GM19193 (cell line): Measurements from ENCODE around the gene CELF2.

Experiments
- POLR2A ChIP-seq: IDR thresholded peaks from 4 replicates; pipeline ENCODE4 v1.6.1; 2011; ENCODE audit not compliant: insufficient read depth, insufficient read length; ENCODE audit errors: extremely low read depth

The CELF2 gene

GRCh38 chr10:11166550-11166949 lies 148.9 kb downstream of the CELF2 start:
- TF ChIP-seq POLR2A = no peak

- no peak for TF ChIP-seq POLR2A
These were observed 149.7 kb downstream of the CELF2 start for GRCh38 chr10:11167233-11167966.

DNA sequence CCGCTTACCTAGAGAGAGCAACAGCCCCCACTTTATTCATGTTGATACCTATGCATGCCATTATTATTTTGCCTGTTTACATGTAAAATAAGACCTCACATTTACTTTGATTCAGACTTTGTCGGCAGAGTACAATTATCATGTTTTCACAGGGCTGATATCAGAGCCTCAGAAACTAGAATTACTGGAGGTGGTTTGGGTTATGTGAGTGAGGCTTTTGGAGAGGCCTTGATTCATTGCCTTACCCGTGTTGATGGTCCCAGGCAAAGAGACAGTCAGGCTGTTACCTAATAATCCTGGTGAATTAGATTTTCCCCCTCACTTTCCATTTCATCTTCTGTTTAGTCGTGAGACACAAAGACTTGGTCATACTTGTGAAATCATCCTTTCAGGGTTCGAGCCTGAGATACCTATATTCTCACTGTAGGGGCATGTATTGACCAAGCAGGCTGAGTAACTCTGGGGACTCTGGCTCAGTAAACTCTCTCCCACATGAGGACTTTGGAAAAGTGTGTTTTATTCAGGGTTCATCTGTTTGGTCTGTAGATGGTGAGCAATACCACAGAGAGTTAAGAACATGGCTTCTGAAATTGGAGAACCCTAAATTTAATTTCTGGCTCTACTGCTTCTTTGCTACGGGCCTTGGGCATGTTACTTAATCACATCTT lies 150.9 kb downstream of the CELF2 start:
- TF ChIP-seq POLR2A = no peak

- TF ChIP-seq POLR2A = no peak
These were observed 152.3 kb downstream of the CELF2 start for GRCh38 chr10:11169976-11170375.

- no peak for TF ChIP-seq POLR2A
These were observed 152.9 kb downstream of the CELF2 start for GRCh38 chr10:11170574-11170973.

DNA sequence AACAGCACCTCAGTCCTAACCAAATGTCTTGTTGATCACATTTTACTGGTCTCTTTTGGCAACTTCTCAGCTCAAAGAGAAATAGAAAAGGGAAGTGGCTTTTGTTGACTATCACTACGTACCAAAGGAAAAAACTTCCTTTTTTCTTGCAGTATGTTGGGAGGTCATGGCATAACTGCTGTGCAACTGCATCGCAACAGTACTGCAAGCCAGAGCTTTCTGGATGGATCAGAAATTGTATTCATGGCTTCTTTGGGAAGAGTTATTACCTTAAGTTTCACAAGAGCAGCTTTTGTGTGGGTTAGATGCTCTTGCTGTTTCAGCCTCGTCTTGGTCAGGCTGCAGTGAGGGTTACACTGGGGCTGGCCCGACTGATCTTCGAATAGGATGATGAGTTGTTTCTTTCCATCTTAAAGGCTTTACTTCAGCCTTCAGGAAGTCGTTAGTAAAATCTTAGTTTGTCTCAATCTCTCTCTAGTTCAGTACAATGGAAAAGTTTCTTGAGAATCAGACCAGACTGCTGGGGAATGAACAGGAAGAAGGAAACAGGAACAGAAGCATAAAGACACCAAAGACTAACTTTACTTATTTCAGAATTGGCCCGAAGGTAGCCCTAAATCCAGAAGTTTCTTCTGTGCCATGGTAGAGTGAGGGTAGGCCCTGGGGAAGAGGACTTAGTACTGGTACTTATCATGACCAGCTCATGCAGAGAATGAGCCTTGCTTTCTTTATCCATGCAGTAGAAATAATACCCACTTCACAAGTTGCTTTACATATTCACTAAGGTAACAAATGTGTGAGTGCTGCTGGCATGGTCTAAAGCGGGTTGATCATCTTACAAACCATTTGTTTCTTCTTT lies 153.6 kb downstream of the CELF2 start:
- no peak for TF ChIP-seq POLR2A

GRCh38 chr10:11173042-11173441 lies 155.4 kb downstream of the CELF2 start:
- no peak for TF ChIP-seq POLR2A

- TF ChIP-seq POLR2A = no peak
These were observed 158.2 kb downstream of the CELF2 start for GRCh38 chr10:11175823-11176243.

DNA sequence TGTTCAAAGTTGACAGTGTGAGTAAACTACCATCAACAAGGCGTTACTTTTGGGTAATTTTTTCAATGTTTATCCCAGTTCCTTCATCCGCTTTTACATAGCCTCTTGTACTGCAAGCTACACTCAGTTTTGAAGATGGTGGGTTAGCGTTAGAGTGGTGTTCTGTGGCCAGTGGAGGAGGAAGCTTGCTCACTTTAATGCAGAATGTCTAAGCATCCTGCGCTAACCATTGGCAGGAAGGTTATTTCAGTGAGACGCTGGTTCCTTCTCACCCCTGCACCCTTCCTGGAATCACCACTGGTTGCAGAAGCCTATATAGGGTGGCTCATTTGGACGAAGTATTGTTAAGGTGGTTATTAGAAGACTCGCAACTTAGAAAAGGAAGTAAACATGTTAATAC lies 159.1 kb downstream of the CELF2 start:
- TF ChIP-seq POLR2A = no peak

GRCh38 chr10:11177381-11177780 lies 159.7 kb downstream of the CELF2 start:
- TF ChIP-seq POLR2A = no peak

DNA sequence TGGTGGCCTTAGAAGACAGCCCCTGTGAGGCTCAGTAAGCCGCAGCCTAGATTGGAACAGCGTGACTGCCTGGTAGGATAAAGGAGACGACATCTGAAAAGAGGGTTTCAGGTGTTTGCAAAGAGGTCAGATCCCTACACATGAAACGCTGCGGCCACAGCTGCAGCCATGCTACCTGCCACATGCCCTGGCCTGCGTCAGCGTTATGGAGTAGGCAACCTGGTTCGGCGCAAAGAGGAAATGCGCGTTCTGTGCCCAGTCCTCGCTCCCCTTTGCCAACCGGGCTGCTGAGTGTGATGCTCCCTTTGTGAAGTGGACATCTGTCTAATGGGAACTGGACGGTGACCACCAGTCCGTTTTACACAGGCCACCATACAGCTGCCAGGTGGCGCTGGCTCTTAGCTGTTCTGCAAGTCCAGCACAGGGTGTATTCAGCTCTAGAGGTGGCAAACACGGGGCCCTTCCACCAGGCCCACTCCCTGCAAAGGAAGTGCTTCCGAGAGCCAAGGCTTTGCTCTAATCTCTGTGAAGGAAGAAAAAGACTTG lies 160.3 kb downstream of the CELF2 start:
- TF ChIP-seq POLR2A = peak; percentile 32

DNA sequence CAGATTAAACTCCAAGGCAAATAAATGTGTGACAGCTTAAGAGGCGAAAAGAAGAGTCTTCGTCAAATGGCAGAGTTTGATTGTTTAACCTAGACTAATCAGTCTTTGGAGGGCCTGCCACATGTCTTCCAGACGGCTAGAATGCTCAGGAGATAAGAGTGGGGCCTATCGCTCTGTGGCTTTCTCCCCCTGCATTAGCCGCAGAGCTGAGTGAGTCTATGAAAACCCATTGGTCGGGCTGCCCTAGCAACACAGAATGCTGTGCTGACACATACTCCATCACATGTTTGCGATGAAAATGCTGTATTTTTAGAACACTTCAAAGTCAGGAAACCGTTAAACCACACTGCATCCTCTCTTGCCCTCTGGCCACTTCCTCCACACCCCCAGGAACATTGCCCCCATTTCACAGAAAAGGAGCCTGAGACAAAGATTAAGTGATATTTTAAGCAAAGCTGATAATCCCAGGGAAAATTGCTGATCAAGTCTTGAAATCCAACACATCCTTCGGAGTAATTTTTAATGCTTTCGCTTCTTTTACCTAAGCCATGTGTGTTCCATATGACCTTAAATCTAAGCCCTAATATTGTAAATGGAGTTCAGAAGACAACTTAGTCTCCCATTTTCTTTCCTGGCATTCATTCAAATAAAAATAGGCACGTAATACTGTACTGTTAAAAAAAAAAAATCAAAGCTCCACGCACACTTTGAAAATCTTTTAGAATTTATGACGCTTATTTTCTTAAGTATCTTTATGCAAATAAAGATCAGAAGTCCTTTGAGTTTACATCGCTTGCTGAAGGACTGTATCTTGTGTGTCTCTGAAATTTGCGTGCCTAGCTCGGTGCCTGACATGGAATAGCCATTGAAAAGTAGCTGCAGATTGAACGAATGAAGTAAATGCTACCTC lies 161.2 kb downstream of the CELF2 start:
- peak; percentile 45 for TF ChIP-seq POLR2A

DNA sequence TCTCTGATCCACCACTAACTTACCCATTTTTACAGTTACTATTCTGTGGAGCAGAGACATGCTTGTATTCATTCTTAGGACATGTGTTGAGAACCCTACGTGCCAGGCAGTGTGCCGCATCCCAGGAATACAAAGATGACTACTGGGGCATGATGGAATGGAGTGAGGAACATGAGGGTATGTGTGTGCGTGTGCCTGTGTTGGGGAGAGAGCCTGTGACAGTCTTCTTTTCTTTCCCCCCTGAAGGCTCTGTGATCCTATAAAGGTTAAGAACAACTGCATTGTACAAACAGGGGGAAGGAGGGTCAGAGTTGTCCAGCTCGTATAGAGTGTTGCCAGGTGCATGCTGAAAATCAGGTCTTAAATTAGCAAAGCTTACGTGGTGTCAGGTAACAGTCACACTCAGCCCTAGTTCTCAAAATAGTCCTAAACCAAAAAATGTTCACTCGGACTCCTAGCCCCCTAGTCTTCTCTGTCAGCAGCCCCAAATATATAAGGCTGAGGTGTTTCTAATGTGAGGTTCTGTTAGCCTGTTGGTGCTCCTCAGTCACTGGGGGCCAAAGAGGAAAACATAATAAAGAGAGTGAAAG lies 161.9 kb downstream of the CELF2 start:
- TF ChIP-seq POLR2A = no peak

GRCh38 chr10:11180228-11180627 lies 162.6 kb downstream of the CELF2 start:
- TF ChIP-seq POLR2A = peak; percentile 57
